PC-9 (cell line): ENCODE measurements around the gene UBR4.

Experiments
- CTCF ChIP-seq: fragments of 200-600 bp; sonication (generic); conservative IDR thresholded peaks from 2 replicates; pipeline ENCODE4 v1.6.1; 2017; ENCODE audit warnings: mixed run types, antibody characterized with exemption, mild to moderate bottlenecking, moderate library complexity
- EZH2 ChIP-seq: fragments of 200-600 bp; sonication (generic); IDR thresholded peaks from 2 replicates; pipeline ENCODE4 v1.8.0; 2017; ENCODE audit warnings: antibody characterized with exemption, low read depth

- TF ChIP-seq CTCF, result no peak
- TF ChIP-seq EZH2, result no peak
Observed at GRCh38 chr1:19123837-19124236, 86.2 kb downstream of the UBR4 start.
